ENCODE data around the gene MRGPRX2.
A peak's percentile ranks its signal among the peaks of the same experiment; 100 is the strongest.

The MRGPRX2 gene

DNA sequence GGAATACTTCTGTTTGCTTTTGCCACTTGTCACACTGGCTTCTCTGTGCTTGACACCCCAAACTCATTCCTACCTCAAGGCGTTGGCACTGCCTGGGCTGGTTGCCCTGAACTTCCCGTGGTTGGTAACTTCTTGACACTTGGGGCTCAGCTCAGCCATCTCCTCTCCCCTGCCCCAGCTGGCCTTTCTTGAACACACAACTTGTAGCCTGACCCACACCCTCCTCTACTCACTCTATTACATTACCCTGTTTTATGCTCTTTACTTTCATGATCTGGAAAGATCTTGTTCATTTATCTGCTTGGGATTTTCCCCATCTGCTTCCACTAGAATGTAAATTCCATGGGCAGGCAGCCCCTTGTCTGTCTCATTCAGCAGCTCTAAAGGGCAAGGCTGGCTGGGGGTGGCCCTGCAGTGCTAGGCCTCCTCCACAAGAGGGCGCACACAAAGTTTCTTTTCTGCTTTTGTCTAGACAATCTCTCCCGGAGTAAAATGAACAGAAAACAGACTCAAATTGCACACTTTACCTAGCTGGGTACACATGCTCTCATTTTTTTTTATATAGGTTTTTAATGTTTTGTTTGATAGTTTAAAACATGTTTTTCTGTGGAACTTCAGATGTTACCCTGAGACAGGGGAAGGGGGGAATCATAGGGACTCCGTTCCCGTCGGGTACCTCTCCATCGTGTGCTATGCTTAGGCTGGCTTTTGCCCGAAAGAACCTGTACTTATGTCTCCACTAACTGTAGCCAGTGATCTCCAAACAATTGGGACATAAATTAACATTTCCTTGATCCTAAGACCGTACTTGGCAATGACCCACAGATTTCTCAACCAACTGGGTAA, 16.4 kb upstream of the MRGPRX2 start:
- TF ChIP-seq, protein P1, sequence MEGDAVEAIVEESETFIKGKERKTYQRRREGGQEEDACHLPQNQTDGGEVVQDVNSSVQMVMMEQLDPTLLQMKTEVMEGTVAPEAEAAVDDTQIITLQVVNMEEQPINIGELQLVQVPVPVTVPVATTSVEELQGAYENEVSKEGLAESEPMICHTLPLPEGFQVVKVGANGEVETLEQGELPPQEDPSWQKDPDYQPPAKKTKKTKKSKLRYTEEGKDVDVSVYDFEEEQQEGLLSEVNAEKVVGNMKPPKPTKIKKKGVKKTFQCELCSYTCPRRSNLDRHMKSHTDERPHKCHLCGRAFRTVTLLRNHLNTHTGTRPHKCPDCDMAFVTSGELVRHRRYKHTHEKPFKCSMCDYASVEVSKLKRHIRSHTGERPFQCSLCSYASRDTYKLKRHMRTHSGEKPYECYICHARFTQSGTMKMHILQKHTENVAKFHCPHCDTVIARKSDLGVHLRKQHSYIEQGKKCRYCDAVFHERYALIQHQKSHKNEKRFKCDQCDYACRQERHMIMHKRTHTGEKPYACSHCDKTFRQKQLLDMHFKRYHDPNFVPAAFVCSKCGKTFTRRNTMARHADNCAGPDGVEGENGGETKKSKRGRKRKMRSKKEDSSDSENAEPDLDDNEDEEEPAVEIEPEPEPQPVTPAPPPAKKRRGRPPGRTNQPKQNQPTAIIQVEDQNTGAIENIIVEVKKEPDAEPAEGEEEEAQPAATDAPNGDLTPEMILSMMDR (IDR thresholded peaks at IDR 0.05; ENCODE audit: low read depth, low read length), result peak; percentile 99
- no peak overlapping the region for H3K4me3 ChIP-seq (ENCODE audit: low read depth, low read length)

DNA sequence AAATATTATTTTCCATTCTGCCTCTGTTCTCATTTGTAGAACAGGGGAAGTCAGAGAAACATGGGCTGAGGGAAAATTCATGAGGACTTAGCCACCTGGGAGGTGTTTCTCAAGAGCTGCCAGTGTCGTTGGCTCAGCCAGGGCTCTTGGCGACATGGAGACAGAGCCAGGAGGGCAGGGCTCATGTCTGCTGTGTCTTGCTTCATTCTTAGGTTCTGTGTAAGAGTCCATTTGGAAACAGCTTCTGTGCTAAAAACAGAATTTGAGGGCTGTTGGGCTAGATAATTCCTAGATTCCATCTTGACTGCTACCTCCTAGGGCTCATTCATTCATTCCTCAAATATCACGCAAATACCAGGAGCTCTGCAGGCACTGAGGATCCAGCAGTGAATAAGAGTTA, 15.1 kb upstream of the MRGPRX2 start:
- TF ChIP-seq, protein P1 (IDR thresholded peaks at IDR 0.05; ENCODE audit: low read depth, low read length), result no peak

DNA sequence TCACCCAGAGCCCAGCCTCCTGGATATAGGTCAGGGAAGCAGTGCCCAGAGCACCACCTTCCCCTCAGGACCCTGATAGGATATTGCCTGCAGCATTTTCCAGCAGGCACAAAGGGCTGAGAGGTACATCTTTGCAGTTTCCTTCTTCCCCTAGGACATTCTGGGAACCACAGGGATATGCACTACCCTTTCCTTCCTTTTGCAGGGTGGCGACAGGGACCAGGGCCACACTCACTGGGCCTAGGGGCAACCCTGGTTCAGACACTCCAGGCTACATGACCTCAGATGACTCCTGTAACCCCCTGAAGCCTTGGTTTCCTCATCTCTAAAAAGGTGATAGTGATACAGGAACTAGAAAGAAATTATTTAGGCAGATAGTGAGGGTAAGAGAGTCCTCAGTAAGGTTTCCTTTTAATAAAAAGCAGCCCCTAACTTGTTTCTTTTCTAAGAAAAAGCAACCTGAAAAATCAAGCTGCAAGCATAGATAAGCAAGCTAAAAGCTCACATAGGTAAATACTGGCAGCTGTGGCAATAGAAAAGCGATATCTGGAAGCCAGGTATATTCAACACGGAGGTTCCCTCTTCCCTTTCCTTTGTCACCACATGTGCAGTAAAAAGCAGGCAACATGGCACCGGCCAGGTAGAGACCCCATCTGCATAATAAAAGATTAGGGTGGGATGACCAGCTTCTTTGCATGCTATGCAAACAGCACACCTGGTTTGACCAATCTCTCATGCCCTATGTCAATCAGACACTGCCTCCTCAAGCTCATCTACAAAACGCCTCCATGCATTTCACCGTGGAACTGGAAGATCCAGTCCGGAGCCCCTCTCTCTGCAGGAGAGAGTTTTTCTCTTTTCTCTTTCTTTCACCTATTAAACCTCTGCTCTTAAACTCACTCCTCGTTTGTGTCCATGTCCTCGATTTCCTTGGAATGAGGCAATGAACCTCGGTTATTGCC, 13.2 kb upstream of the MRGPRX2 start:
- TF ChIP-seq, protein P1 (IDR thresholded peaks at IDR 0.05; ENCODE audit: low read depth, low read length), result no peak
- no peak overlapping the region for H3K4me3 ChIP-seq (ENCODE audit: low read depth, low read length)

More for the DNA sequence above, 15.1 kb upstream of the MRGPRX2 start:
- H3K4me3 ChIP-seq (ENCODE audit: low read depth, low read length), result no peak overlapping the region

DNA sequence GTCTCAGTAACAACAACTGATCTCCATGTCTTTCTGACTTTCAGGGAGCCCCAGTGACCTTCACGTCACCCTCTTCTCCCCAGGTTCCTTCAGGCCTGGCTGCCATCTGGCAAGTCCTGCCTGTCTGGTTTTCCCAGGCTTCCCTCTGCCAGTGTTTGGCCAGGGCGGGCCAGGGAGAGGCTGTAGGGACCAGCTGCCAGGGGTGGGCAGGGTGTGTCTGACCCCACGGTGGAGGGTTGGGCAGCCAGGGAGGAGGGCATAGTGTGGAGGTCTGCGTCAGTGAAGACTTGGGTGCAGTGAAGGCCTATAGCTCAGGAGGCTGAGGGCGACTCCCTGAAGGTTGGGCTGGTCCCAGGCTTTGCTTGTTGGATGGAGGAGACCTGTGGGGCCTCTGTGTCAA, 11.9 kb upstream of the MRGPRX2 start:
- TF ChIP-seq, protein P1 (IDR thresholded peaks at IDR 0.05; ENCODE audit: low read depth, low read length), result no peak
- H3K4me3 ChIP-seq (ENCODE audit: low read depth, low read length), result no peak overlapping the region

DNA sequence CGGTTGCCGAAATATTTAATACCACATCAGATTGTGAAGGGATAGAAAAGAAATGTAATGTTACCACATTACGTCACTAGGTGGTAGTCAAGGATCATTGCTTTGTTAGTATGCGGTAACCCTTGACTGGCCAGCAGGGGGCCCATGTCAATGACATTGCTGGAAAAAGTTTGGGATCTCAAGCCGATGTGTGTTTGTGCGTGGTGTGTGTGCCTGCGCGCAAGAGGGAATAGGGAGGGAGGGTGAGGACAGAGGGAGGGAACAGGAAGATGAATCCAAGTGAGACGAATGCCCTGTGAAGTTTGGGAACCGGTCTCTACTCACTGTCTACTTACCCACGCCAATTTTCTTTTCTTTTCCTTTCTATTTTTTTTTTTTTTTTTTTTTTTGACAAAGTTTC, 10.7 kb upstream of the MRGPRX2 start:
- TF ChIP-seq, protein P1 (IDR thresholded peaks at IDR 0.05; ENCODE audit: low read depth, low read length), result peak; percentile 90
- no peak overlapping the region for H3K4me3 ChIP-seq (ENCODE audit: low read depth, low read length)

DNA sequence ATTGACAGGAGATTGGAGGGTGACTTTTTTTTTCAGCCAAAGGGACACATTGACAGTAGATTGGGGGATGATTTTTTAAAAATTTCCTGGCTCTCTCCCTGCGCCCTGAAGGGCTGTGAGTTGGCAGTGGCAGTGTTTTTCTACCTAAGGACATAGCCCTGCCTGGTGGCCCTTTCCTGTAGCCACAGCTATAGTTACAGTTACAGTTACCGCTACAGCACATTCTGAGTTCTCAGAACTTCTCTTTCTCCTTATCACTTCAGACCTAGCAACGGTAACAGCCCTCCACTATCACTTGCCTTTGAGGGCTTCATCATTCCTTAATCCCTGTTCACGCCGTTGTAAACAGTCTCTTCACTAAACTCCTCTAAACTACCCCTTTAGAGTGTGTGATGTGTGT, 684 bp downstream of the MRGPRX2 start:
- TF ChIP-seq, protein P1 (IDR thresholded peaks at IDR 0.05; ENCODE audit: low read depth, low read length), result no peak
- H3K4me3 ChIP-seq (ENCODE audit: low read depth, low read length), result no peak overlapping the region
